NCI-H82 treated with DMSO at 0.1 percent for 48 hours (cell line): ENCODE data around the gene OXA1L.
"Not testable (repeated sequence)": the region's sequence is repeated elsewhere in the genome, so short reads cannot be mapped to it uniquely, and the experiment has no call there.

Experiments
- DNase-seq: peaks from one replicate; lab custom pipeline; 2025; ENCODE audit not compliant: unreplicated experiment; lab: John Stamatoyannopoulos, UW

OXA1L gene

DNA sequence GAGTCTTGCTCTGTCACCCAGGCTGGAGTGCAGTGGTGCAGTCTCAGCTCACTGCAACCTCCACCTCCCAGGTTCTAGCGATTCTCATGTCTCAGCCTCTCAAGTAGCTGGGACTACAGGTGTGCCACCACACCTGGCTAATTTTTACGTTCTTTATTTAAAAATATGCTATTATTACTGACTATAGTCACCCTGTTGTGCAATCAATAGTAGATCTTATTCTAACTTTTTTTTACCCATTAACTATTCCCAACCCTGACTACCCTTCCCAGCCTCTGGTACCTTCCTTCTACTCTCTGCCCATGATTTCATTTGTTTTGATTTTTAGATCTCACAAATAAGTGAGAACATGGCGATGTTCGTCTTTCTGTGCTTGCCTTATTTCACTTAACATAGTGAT, 2.5 kb downstream of the OXA1L start:
- no peak for DNase-seq

DNA sequence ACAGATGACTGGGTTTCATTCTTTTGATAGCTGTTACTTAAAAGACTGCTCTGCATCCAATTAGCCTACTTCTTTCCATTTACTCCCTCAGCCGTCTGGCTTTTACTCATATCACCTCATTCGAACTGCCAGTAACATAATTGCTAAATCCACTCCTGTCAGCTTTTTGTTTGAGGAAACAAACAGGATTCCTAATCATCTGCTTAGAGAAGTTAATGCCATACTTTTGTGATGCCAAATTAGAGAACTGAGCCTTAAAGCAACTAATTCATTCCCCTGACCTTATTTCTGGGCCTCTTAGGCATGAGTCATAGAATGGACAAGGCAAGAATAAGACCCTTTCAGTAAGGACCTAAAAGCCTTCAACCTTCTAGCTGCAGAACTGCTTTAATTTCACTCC, 2.9 kb downstream of the OXA1L start:
- peak; percentile 20 for DNase-seq

DNA sequence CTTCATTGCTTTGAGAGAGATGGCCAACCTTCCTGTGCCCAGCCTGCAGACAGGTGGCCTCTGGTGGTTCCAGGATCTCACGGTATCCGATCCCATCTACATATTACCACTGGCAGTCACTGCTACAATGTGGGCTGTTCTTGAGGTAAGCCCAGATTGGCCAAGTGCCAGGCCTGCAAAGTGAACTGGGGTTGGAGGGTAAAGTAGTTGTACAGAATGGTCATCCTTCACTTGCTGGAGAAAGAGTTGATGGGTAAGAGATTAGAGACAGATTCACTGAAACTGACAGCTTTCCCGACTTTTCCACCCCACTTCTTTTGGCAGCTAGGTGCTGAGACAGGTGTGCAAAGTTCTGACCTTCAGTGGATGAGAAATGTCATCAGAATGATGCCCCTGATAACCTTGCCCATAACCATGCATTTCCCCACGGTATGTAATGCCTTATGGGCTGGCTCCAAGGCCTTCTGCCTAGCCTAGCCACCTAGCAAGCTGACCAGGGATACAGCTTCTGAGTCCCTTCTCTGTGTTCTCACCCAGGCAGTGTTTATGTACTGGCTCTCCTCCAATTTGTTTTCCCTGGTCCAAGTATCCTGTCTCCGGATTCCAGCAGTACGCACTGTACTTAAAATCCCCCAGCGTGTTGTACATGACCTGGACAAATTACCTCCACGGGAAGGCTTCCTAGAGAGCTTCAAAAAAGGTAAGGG, 4.1 kb downstream of the OXA1L start:
- no peak for DNase-seq

DNA sequence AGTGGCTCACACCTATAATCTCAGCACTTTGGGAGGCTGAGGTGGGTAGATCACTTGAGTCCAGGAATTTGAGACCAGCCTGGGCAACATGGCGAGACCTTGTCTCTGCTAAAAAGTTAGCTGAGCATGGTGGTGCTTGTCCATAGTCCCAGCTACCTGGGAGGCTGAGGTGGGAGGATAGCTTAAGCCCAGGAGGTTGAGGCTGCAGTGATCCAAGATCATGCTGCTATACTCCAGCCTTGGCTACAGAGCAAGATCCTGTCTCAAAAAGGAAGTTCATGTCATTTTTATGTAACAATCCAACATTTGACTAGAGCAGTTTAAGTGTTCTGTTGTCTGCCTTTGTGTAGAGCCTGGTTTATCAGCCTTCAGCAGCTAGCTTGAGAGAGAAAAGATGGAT, 6.2 kb downstream of the OXA1L start:
- no peak for DNase-seq

DNA sequence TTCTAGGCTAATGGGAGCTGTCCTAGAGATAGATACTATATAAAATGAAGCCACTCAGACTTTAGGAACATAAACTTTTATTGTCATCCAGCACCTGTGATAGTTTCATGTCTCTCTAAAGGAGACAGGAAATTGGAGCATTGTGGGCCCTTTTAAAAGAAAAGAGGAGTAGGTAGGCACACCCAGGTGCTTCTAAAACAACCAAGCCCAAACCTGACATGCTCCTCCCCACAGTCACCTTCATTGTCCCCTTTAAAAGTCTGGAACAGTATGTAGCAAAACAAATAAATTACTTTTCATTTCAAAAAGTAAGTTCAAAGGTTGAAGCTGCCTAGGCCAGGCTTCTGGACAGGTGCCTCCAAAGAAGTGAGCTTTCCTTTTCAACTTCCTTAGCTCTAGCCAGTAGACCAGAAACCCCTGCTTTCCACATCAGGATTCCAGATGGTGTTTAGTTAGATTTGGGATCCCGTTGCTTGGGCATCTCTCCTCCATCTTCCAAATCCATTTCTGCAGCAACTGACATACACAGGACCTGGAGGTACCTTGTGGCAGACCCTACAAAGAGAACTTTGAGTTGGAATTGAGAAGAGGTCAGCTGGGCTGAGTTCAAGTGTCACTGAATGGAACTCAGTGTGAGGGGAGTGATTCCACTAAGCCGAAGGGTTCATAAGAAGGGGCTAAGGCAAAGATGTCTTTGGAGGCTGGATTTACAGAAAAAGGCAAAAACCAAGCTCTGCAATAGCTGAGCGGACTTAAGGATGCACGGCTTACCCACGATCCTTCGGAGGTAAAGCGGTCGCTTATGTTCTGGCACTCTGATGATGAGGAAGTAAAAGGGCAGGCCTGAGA, 6.9 kb downstream of the OXA1L start:
- DNase-seq = no peak

DNA sequence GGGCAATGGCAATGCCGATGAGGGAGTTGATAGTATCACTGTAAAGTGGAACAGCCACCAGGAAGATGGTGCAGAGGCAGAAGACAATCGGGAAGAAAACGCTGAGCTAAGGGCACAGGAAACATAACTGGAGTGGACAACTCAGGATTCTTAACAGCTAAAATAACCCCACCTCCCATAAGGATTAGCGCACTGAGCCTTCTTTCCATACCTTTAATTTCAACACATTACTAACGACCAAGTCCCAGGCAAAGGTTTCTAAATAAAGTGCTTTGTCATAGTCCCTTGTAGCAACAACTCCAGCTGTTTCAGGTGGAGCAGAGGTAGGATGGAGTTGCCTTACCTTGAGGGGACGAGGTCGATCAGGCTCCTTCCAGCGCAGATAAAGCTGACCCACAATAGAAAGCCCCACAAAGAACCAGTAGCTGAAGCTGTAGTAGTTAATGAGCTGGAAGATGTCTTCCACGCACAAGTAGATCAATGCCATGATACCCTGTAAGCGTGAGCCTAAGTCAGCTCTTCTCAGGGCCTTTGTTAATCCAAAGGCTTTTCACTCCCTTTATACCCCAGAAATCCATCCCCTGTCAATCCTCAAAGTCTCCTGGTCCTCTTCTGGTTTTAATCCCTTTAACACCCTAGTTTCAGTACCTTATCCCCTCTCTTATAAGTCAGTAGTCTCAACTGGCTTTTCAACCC, 7.7 kb downstream of the OXA1L start:
- DNase-seq = no peak

DNA sequence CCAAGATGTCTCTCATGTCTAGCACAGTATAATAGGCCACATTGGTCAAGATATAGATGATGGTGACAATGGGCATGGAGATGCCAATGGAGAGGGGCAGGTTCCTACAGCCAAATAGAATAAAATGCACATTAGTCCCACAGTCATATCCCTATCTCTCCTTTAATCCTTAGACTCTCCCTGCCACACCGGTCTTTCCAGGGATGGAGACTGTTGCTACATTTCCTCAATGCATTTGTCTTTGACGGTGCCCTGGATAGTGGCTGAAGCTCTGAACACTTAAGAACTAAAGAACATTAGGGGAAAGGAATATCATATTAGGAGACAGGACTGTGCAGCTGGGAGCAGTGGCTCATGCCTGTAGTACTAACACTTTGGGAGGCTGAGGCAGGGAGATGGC, 9.7 kb downstream of the OXA1L start:
- no peak for DNase-seq

DNA sequence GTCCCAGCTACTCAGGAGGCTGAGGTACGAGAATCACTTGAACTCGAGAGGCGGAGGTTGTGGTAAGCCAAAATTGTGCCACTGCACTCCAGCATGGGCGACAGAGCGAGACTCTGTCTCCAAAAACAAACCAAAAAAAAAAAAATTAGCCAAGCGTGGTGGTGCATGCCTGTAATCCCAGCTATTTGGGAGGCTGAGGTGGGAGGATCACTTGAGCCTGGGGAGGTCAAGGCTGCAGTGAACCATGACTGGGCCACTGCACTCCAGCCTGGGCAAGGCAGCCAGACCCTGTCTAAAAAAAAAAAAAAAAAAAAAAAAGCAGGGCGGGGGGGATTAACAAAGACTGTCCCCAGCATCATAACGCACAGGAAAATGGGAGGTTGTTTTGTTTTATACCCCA, 10.4 kb downstream of the OXA1L start:
- not testable (repeated sequence) for DNase-seq

DNA sequence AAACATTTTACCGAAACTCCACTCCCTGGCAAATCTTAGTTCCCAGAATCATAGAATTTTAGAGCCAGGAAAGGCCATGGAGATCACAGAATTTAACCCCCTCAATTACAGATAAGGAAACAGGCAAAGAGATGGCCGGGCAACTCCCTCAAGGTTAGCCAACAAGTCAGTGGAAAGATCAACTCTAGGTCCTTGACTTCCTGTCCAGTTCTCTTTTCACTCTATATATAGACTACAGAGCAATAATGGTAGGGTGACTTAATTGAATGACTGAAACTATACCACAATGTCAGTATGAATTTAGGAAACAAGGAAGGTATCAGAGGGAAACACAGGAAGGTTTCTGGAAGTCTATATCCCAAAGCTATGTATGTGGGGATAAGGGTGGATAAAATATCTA, 11.6 kb downstream of the OXA1L start:
- DNase-seq = no peak

DNA sequence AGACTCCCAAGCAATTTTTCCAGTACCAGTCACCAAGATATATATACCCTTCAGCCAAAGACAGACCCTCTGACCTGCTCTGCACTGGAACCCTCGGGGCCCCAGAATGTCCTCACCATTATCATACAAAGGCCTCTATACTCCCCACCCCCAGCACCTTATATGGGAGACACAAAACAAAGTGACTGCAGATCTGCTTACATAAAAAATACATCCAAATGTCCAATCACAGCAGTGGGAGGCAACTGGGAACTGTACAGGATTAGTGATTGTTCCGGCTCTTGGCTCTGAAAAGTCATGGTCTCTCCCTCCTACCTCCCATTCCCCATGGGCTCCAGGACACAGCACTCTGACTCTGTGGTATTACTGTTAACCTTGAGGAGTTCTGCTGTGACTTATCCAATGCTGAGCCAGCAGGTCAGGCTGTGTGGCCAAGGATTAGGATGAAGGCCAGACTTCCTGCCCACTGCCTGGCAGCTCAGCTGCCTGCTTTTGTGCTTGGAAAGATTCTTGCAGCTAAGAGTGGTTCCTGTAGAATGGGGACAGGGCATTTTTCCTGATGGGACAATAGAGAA, 13.7 kb downstream of the OXA1L start:
- no peak for DNase-seq

DNA sequence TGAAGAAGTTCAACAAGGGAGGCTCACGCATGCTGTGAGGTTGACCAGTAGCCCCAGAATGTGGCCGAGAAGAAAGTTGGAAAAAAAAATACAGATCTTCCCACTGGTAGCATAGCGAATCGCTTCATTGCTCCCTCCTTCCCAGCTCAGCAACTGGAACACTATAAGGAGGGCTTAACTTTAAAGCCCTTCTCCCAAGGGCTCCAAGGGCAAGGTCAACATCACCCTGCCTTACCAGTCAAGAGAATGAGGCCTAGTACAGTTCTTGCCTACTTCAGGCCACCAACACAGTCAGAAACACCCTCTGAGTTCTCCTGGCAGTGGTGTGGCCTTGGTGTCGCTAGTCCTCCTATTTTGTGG, 14.4 kb downstream of the OXA1L start:
- no peak for DNase-seq

DNA sequence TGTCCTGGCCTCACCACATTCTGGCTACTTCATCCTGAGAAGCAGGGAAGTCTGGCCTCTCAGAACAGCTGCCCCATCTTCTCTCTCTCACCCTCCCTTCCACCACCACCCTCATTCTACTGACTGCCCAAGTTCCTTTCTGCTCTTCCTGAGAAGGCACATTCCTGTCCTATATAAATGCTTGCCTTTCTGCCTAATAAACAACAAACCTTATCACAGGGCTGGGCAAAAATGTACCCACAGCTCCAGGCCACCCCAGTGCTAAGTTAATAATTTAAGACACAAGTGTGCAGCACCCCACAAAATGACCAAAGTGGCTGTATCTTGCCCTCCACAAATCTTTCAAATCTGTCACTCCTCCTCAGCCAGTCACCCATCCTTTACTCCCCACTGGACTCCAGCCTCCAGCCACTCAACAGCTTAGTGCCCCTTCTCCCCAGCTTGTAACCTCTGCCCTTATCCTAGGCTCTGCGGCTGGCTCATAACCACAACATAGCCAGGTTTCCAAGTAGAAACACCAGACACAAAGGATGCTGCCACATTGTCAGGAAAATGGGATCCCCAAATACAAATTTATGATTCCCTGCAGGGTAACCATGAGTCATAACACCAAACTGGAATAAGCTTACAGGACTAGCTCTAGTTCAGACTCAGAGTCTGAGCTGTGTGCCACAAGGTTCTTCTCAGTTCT, 15.0 kb downstream of the OXA1L start:
- no peak for DNase-seq

DNA sequence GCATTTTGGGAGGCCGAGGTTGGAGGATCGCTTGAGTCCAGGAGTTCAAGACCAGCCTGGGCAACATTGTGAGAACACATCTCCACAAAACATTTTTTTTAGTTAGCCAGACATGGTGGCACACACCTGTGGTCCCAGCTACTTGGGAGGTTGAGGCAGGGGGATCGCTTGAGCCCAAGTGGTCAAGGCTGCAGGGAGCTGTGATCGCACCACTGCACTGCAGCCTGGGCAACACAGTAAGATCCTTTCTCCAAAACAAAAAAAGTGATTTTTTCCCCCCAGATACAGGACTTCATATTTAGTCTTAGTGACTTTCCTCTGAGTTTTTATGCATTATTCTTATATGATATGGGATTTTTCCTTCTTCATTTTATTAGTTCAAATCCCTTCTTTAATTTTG, 20.2 kb downstream of the OXA1L start:
- DNase-seq = no peak

DNA sequence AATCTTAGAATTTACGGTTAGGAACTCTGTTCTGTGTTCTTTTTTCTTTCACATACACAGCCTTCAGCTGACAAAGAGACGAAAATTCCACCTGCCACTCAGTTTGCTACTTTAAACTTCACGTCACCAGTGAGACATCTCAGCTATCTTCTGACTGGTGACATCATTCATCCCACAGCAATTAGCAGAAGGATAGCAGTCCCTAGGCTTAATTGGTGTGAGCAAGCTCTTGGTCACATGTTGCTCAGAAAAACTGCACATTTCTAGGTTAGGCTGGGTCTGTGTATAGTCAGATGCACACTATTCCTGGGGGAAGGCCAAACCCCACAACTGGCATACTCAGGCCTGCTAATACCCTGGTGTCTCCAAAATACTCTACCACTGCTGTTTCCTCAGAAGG, 24.8 kb downstream of the OXA1L start:
- DNase-seq = no peak

DNA sequence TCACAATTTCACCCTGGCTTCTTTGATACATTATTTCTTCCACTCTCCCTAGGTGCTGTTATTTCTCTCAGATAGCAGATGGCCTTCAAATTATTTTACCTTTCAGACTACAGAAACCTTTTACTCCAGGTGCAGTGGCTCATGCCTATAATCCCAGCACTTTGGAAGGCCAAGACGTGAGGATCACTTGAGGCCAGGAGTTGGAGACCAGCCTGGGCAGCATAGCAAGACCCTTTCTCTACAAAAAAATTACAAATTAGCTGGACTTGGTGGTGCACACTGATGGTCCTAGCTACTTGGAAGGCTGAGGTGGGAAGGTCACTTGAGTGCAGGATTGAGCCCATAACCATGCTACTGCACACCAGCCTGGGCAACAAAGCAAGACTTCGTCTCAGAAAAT, 25.7 kb downstream of the OXA1L start:
- no peak for DNase-seq

DNA sequence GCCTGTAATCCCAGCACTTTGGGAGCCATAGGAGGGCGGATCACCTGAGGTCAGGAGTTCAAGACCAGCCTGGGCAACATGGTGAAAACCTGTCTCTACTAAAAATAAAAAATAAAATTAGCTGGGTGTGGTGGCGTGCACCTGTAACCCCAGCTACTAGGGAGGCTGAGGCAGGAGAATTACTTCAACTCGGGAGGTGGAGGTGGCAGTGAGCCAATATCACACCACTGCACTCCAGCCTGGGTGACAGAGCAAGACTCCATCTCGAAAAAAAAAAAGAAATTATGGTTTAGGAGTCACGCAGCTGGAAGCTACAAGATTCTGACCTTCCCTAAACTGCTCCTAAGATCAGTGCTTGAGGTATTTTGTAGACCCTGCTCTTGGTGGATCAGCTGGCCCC, 27.1 kb downstream of the OXA1L start:
- DNase-seq = not testable (repeated sequence)

DNA sequence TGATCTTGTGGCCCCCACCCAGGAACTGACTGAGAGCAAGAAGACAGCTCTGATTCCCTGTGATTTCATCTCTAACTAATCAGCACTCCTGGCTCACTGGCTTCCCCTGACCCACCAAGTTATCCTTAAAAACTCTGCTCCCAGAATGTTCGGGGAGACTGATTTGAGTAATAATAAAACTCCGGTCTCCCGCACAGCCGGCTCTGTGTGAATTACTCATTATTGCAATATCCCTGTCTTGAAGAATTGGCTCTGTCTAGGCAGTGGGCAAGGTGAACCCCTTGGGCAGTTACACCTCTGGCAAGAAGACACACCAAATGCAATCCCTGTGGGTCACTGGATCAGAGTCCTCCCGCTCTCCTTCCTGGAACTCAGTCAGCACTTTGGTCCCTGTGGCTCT, 27.5 kb downstream of the OXA1L start:
- no peak for DNase-seq

DNA sequence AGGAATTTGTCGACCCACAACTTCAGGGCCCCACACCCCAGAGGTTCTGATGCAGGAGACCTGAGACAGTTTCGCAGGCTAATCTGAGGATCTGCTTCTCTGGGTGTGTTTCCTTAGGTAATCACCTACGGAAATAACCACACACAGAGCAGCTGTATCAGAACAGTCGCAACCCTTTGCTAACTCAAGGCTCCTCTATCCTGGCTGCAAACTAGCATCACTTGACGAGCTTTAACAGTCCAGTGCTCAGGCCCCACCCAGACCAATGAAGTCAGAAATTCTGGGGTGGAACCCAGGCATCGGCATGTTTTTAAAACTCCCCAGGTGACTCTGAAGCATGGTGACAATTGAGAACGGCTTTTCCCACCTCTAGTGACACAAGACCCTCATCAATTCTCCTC, 28.1 kb downstream of the OXA1L start:
- DNase-seq = no peak

DNA sequence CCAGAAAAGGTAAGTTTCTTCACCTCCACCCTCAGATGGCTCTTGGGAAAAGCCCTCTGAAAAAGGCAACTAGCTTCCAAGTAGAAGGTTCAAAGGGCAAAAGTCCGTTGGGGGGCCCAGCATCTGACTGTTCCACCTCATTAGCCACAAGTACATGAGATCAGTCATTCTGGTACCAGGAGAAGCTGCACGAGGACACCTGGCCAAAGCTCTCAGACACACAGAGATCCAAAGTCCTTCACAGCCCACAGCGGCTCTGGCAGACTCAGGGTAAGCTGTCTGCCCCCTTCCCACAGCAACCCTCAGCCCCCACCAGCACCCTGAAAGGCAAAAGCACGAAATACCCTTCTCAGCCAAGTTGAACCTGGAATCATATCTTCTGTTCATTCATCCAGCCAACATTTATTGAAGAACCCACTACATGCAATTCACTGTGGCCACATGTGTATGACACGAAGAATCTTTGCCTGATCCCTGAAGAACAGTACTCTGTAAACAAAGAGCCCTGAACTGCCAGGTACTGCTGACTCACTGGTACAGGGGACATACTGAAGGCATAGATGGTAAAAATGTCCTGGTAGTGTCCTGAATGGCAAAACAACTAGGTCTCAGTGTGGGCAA, 29.7 kb downstream of the OXA1L start:
- no peak for DNase-seq

DNA sequence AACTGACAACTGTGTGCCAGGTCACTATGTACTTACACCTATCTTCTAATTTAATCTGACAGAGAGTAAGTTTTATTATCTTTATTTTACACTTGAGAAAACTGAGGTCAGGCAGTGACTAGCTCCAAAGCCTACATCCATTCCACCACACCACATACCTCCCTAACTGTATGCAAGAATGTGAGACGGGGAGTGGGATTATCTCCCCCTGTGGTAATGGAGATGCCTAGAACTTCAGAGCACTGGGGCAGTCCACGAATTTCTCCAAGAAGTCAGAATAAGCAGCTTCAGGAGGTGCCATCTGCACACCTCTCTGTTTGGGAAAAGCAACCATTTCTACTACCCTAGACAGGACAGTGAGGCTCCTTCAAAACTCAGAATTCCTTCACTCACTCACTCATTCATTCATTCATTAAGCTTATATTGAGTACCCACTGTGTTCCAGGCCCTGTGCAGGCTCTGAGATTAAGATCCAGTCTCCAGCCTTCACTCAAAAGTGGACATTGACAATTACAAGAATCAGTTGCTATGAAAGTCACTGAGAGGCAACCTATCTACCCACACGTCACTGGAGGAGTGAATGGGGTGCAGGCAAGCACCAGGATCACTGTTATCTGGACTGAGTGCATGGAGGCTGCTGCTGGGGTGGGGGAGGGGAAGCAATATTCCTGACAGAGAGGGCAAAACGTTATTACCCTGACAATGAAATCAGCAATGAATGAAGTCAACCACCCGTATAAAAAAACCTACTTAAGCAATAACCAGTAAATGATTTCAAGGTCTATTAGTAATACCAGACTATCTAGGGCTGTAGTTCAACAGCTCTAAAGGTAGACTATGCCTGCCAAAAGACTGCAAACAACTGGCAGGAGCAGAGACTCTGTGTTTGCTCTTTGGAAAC, 30.8 kb downstream of the OXA1L start:
- no peak for DNase-seq
